Measurements from ENCODE around the gene SNRPA. TPM values are rescaled to one million over a fixed set of nuclear protein-coding genes. Genes with fewer than 3 reads are reported as not detected.
"Not testable (repeated sequence)": the region's sequence is repeated elsewhere in the genome, so short reads cannot be mapped to it uniquely, and the experiment has no call there.

SNRPA gene
- total RNA-seq, 4 donors from 2014 or later = 12.8 to 70.2 (median 19.0) TPM

DNA sequence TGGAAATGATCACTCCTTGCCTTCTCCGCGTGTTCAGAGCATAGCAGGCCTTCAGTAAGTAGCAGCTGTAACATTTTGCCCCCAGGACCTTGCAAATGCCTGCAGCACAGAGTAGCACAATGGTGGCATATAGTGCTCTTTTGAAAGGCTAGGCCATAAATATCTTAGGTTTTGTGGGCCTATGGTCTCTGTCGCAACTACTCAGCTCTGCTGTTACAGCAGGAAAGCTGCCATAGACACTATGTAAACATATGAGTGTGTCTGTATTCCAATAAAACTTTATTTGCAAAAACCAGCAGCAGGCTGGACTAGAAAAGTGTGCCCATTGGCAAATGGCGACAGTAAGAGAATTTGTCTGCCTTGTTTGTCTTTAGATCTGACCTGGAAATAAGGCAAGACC is 24.7 kb upstream of the SNRPA start:
- Histone ChIP-seq H3K4me1 (peaks cover 3 to 5% of the 10 kb centered on the region in 2 donors), H3K27ac (no peak overlapping the region), H3K27me3 (no peaks in the 10 kb centered on the region), H3K36me3 (no peaks in the 10 kb centered on the region), H3K4me3 (no peak overlapping the region), H3K9me3 (no peaks in the 10 kb centered on the region)
- no peak for TF ChIP-seq POLR2A (IDR thresholded peaks at IDR 0.05)
- TF ChIP-seq, protein P1, sequence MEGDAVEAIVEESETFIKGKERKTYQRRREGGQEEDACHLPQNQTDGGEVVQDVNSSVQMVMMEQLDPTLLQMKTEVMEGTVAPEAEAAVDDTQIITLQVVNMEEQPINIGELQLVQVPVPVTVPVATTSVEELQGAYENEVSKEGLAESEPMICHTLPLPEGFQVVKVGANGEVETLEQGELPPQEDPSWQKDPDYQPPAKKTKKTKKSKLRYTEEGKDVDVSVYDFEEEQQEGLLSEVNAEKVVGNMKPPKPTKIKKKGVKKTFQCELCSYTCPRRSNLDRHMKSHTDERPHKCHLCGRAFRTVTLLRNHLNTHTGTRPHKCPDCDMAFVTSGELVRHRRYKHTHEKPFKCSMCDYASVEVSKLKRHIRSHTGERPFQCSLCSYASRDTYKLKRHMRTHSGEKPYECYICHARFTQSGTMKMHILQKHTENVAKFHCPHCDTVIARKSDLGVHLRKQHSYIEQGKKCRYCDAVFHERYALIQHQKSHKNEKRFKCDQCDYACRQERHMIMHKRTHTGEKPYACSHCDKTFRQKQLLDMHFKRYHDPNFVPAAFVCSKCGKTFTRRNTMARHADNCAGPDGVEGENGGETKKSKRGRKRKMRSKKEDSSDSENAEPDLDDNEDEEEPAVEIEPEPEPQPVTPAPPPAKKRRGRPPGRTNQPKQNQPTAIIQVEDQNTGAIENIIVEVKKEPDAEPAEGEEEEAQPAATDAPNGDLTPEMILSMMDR (IDR thresholded peaks at IDR 0.05) = no peak
- intact Hi-C loops (cut with DNase I; ENCODE audit: low total_unique reads) = no loop called here
- DNase-seq = no peak

DNA sequence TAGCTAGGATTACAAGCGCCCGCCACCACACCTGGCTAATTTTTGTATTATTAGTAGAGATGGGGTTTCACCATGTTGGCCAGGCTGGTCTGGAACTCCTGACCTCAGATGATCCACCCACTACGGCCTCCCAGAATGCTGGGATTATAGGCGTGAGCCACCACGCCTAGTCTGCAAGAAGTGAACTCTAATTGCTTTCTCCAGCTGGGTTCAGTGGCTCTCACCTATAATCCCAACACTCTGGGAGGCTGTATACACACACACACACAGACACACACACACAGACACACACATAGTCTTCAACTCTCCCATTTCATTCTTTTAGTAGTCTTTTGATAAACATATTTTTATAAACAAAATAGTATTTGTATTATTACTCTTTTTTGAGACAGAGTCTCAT is 20.9 kb upstream of the SNRPA start:
- H3K27ac ChIP-seq; H3K27me3 ChIP-seq; intact Hi-C loops (cut with DNase I; ENCODE audit: low total_unique reads); DNase-seq; H3K4me1 ChIP-seq; H3K36me3 ChIP-seq; H3K9me3 ChIP-seq; H3K4me3 ChIP-seq: not testable (repeated sequence)

DNA sequence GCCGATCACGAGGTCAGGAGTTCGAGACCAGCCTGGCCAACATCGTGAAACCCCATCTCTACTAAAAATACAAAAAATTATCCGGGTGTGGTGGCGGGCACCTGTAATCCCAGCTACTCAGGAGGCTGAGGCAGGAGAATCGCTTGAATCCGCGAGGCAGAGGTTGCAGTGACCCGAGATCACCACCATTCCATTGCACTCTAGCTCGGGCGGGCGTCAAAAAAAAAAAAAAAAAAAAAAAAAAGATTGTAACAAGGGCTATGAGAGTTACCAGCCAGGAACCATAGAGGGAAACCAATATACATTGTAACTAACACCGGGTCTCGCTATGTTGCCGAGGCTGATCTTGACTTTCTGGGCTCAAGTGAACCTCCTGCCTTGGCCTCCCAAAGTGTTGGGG is 18.7 kb upstream of the SNRPA start:
- H3K9me3 ChIP-seq; intact Hi-C loops (cut with DNase I; ENCODE audit: low total_unique reads); H3K27ac ChIP-seq; H3K4me1 ChIP-seq; DNase-seq; H3K27me3 ChIP-seq; H3K36me3 ChIP-seq; H3K4me3 ChIP-seq: not testable (repeated sequence)

GRCh38 chr19:40733149-40733548 is 17.9 kb upstream of the SNRPA start:
- H3K4me3 ChIP-seq = no peak overlapping the region
- no peaks in the 10 kb centered on the region for H3K4me1 ChIP-seq
- intact Hi-C loops (cut with DNase I; ENCODE audit: low total_unique reads) = no loop called here
- TF ChIP-seq, protein P1 (IDR thresholded peaks at IDR 0.05) = no peak
- TF ChIP-seq POLR2A (IDR thresholded peaks at IDR 0.05) = no peak
- no peaks in the 10 kb centered on the region for H3K27me3 ChIP-seq
- no peak for DNase-seq
- no peaks in the 10 kb centered on the region for H3K9me3 ChIP-seq
- H3K27ac ChIP-seq = no peak overlapping the region
- no peaks in the 10 kb centered on the region for H3K36me3 ChIP-seq

DNA sequence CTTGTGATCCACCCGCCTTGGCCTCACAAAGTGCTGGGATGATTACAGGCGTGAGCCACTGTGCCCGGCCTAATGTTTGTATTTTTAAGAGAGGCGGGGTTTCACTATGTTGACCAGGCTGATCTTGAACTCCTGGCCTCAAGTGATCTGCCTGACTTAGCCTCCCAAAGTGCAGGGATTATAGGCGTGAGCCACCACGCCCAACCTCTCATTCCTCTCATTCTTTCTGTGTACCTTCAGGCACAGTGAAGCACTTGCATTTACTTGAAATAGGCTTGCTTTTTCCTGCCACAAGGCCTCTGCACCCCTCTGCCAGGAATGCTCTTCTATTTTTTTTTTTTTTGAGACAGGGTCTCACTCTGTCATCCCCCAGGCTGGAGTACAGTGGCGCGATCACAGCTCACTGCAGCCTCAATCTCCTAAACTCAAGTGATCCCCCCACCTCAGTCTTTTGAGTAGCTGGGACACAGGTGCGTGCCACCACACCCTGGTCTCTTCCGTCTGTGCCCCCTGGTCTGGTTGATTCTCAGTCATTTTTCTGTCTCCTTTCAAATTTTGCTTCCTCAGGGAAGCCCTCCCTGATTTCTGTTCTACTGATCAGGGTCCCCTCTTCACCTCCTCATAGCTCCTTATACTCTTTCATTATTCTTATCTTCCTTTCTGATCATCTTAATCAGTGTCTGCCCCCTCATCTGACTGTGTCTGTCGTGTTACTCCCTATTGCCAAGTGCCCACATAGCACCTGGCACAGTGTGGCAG is 15.8 kb upstream of the SNRPA start:
- Histone ChIP-seq H3K27ac (no peak overlapping the region), H3K36me3 (no peaks in the 10 kb centered on the region)
- TF ChIP-seq POLR2A (IDR thresholded peaks at IDR 0.05) = no peak
- TF ChIP-seq, protein P1 (IDR thresholded peaks at IDR 0.05) = no peak

DNA sequence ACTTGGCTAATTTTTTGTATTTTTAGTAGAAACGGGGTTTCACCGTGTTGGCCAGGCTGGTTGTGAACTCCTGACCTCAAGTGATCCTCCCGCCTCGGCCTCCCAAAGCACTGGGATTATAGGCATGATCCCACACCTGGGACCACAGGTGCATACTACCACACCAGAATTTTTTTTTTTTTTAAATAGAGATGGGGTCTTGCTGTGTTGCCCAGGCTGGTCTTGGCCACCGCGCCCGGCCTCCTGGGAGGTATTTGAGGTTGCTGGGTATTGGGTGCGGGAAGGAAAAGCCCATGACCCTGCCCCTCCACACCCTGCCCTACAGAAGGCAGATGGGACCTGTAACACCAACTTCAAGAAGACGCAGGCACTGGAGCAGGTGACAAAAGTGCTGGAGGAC is 14.3 kb upstream of the SNRPA start:
- no peaks in the 10 kb centered on the region for H3K4me1 ChIP-seq
- H3K4me3 ChIP-seq = no peak overlapping the region
- intact Hi-C loops (cut with DNase I; ENCODE audit: low total_unique reads) = no loop called here
- H3K27ac ChIP-seq = no peak overlapping the region
- no peaks in the 10 kb centered on the region for H3K9me3 ChIP-seq
- DNase-seq = no peak
- TF ChIP-seq, protein P1 (IDR thresholded peaks at IDR 0.05) = no peak
- no peak for TF ChIP-seq POLR2A (IDR thresholded peaks at IDR 0.05)
- no peaks in the 10 kb centered on the region for H3K36me3 ChIP-seq
- no peaks in the 10 kb centered on the region for H3K27me3 ChIP-seq

More for the DNA sequence above, 15.8 kb upstream of the SNRPA start:
- H3K4me3 ChIP-seq = no peak overlapping the region
- no peaks in the 10 kb centered on the region for H3K4me1 ChIP-seq
- H3K27me3 ChIP-seq = no peaks in the 10 kb centered on the region
- no peaks in the 10 kb centered on the region for H3K9me3 ChIP-seq
- intact Hi-C loops (cut with DNase I; ENCODE audit: low total_unique reads) = no loop called here
- DNase-seq = no peak

All from uterus (tissue), 4 donors.